ENCODE data around the gene SELENOS.

SELENOS gene

DNA sequence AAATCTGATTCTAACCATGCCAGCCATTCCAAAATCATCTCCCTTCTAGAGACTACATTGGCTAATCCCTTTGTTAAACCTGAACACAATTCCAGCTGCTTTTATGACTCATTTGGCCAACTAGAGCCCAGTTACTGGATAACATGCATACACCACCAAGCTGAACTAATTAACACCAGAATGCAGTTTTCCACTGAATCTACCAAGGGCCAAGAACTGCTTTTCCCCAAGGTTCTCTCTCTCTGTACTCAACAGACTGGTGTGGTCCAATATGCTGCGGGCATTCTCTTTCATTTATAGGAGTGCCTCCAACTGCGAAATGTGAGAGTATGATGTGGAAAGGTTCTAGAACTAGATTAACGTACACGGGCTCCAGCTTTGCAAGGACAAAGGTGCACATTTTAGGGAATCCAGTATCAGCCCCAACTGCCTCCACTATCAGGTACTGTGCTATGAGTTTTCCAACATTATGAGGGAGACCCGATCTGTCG is 26.9 kb downstream of the SELENOS start:
- DNase-seq, result no peak

DNA sequence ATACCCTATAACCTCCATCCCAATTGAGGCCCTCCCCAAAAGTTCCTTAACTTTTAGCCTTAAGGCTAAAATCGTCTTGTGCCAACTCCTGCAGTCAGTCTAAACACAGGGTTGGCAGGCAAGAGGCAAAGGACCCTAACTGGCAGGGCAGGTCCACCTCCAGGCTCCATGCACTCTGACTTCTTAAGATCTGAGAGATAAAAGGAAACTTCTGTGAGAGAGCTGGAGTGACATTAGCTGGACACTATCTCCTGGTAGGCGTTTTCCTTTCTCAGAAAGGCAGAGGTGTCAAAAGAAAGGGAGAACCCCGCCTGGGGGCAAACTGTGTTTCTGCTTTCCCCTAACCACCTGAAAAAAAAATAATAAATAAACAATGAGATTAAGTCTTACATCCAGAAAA is 29.0 kb downstream of the SELENOS start:
- no peak for DNase-seq

DNA sequence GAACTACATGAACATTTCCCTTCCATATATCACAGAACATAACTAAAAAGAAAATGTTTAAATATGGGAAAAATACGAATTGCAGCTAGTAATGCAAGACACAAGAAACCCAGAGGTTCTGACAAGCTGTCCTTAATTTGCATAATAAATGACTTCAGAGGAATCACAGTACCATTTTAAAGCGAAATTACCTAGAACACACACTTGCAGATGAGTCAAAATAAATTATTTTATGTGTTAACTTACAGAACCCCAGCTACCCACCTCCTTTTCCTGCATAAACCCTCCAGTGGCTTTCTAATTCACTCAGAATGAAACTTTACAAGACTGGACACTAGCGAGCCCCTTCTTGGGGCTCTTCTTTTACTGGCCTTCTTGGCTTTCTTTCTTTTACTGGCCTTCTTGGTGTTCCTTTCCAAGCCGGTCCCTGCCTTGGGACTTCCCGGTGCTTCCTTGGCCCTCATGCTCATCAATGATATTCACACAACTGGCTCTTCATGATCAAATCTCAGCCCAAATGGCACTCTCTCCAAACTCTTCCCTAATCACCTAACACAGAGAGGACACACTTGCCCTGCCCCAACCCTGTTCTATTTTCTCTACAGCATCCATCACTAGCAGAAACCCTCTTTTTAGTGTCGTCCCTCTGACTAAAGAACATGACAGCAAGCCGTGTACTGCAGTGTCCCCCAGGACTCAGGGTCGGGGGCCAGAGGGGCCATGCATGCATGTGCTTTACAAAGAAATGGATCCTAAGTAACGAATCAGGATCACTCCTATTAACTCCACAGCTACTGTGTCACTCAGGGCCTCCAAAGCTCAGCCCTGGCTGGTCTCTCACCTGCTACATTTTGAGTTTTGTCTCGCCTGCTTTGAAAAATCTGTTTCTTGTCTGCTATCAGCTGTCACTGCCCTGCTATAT is 30.2 kb downstream of the SELENOS start:
- DNase-seq, result no peak

DNA sequence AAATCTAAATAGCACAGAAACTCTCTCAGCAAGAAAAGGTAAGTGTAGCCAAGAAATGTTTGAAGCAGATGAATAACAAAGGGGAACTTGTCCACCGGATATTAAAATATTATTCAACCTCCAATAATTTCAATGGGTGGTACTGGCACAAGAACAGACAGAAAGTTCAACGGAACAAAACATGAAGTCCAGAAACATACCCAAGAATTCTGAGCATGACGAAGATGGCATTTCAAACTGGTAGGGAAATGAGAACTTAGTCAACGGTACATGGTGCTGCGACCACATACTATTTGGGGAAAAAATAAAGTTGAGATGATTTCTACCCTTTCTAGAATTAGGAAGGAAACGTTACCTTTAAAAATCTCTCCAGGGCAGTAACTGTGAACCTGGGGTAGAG is 30.9 kb downstream of the SELENOS start:
- no peak for DNase-seq

DNA sequence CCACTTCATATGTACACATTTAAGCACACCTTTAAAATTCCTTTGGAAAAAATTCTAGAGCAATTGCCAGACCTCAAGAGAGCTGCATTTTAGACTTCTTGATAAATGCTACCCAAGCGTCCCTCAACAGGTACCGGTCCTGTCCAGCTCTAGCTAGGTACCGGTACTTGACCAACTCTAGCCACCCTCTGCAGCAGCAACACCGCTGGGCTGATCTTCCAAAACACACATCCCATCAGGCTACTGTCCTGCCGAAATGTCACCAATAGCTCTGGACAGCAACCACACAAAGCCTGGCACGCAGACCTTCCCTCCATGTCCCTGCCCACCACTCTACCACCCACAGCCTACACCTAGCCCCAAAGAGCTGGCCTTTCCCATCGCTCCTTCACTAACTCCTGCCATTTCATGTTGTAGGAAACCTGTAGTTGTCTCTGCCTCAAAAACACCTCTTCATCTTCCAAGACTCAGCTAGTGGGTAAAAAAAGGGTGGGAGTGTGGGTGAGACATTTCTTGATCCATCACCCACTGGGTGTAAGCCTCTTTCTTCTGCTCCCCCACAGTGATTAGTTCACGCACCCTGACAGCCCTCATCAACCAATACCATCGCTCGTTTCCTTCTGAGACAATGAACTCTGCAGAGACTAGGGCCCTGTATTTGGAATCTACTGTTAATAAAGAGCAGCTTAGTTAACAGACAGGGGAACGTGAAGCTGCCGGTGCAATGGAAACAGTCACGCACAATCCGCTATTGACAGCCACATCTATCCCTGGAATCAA is 32.2 kb downstream of the SELENOS start:
- DNase-seq, result no peak

DNA sequence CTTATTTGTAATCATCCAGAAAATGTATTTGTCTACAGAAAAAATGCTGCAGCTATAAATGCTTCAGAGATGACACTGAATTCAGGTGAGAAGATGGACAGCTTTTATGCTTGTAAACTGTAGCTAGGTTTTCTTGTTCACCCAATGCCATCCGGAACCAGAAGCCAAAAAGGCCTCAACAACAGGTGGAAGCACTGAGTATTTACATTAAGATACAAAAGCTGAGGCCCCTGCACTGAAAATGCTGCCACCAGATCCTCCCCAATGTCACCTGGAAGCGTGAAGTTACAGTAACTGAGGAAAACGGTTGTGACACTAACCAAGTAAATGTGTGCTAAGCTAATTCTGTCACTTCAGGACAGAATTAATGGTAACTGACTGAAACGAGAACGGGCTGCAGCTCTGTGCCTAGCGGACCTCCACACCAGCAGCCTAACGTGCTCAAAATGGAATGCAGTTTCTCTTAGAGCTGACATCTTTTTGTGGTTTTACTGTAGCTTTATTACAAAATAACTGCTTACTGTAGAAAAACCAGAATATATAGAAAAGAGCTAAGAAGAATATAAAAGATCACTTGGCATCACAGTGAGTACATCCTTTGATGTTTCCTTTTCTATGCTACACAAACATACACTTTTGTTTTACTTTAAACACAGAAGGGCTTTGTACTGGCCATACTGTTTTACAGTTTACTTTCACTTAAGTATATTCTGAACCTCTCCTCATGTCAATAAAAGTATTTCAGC is 33.1 kb downstream of the SELENOS start:
- peak; percentile 31 for DNase-seq

DNA sequence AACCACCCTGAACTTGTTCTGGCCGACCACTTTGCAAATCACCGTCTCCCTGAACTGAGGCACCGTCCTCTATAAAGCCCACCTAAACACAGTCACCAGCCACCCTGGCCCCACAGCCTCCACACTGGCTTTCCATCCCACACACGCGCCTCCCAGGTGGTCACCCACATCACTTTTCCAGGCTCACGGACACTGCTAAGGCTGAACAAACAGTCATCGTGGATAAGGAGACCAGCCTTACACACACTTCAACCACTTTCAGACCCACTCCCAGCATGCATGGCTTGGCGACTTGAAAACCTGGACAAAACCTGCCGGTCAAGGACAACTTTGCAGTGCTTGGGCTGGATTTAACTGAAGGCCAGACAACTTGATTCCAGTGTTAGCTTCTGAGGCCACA is 33.9 kb downstream of the SELENOS start:
- DNase-seq, result no peak

DNA sequence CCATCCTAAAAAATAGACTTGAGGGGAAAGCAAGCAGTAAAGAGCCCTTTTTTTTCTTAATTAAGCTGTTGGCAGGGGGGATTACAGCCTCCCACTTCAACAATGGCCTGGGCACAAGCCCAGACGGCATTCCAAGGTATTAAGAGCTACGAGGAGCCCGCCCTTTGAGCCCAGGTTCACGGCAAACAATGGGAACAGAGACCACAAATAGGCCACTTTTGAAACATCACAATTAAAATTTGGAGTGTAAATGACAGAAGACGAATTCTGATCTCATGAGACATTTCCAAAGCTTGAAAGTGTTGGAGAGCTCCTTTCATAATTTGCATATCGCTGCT is 34.3 kb downstream of the SELENOS start:
- DNase-seq, result peak; percentile 44

DNA sequence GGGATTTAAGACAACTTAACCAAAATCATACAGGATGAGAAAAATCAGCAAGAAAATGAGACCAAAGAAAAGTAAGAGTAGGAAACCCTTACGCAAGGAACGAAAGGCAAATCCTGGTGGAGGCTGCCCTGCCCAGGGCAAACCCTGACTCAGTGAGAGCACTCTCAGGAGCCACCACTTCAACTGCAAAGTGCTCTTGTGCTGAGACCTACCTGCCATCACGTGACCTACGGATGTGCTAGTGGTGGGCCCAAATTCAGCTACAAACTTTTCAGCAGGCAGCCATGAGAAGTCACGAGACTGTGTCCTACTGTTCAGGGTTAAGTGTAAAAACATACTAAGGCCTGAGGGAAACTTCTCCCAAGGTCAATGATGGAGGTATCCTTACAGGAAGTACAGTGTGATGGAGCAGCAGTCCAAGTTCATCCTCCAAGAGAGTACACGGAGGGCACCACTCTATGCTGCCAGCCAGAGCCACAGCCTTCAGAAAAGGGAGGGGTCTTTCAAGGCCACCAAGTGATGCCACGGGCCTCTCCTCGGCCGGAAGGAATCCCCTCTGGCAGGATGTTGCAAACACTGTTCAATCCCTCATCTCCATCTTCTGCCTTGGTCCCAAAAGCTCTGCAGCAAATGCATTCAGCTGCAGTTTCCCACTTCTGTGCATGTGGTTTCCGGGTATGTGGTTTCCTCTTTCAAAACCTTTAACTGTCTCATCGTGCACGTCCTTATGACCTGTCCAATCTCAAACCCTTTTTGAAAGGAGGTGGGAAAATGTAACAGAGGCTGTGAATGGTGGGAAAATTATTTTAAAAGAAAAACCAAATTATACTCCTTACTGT is 34.9 kb downstream of the SELENOS start:
- DNase-seq, result peak; percentile 97

DNA sequence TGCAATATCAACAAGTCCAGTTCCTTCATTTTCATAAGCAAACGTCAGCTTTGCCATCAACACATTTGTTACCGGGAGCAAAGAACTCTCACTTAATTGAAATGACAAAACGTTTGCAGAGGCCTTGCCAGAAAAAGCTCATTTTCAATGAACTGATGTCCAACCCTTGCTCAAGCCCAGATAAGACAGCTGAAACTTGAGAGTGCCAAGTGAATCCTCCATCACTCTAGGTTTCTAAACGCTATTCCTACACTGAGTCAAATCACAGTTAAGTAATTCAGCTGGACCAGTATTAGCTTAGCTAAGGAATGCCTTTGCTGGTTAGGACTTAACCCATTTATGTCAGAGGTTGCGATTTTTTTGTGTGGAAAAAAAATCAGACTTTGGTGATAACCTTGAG is 36.9 kb downstream of the SELENOS start:
- DNase-seq, result no peak

DNA sequence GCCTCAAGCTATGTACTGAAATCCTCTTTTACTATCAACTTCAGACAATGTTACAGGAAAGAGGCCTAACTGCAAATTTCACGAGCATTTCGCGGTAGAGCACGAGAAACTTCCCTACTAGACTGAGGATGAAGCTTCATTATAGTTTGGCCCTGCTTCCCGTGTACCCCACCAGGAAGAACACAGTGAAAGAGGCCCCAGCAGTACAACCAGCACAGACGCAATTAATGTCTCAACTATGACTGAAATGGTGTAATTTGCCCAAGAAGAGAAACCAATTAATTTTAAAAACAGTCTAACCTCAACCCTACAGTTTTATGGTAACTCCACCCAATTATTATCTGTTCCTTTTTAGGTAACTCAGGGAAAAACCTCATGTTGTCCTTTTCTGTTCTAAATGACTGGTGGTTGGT is 37.6 kb downstream of the SELENOS start:
- peak; percentile 67 for DNase-seq

DNA sequence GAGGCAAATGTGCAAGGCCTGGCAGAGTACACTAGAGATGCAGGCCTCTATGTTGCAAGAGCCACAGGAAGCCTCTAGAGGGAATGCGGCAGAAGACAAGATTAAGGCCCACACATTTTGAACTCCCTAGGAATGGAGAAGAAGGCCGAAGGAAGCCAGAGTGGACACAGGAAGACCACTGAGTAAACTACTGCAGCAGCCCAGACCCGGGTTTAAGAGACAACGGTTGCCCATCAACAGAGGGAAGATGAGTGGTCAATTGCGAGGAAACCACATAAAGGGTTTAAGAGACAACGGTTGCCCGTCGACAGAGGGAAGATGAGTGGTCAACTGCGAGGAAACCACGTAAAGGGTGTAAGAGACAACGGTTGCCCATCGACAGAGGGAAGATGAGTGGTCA is 40.0 kb downstream of the SELENOS start:
- peak; percentile 92 for DNase-seq

DNA sequence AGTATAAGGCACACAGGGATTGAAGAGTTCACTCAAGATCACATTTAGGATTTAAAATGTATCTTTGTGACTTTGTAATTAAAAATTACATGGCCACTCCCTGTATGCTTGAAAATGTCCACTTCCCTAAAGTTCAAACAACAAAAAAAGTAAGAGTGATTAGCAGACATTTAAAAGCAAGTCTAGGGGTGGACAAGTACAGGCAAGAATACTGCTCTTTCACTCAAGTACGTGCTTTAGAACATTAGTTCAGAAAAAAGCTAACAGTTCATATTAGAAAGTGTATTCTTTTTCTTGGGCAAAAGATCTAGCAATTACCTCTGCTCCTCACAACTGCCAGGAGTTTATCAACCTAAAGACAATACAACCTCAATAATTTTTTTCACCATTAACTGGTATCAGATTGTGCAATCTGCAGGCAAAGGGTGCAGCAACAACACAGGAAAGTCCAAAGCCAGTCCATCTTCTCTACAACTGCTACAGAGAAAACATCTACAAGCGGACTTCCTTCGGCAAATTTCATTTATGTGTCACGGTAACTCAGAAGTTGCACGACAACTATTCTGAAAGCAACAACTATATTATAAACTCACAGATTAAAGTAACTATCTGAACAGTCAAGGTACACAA is 43.5 kb downstream of the SELENOS start:
- no peak for DNase-seq

DNA sequence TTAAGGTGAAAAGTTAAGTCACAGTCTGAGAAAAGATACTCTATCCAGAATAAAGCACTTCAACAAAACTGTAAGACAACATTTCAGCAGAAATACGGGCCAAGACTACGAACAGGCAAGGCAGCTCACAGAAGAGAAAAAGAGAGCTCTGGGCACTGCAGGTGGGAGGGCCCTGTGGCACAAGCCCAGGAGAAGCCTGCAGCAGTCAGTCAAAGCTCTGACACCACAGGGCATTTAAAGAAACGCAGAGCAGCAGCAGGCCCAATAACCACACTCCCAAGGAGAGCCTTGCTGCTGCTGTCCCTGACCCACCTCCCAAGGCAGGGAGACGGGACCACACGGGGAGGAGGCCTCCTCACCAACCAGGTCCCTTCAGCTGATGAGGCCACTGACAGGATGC is 44.6 kb downstream of the SELENOS start:
- no peak for DNase-seq

DNA sequence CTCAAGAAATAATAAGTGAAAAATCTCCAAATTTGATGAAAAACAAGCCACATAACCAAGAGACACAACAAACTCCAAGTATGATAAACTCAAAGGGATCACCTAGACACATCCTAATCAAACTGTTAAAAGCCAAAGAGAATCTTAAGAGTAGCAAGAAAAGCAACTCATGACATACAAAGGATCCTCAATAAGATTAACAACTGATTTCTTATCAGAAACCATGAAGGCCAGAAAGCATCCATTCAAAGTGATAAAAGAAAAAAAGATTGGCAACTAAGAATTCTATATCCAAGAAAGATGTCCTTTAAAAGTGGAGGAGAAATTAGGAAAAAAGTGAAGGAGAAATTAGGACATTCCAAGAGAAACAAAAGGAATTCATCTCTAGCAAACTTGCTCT is 49.0 kb downstream of the SELENOS start:
- DNase-seq, result no peak

DNA sequence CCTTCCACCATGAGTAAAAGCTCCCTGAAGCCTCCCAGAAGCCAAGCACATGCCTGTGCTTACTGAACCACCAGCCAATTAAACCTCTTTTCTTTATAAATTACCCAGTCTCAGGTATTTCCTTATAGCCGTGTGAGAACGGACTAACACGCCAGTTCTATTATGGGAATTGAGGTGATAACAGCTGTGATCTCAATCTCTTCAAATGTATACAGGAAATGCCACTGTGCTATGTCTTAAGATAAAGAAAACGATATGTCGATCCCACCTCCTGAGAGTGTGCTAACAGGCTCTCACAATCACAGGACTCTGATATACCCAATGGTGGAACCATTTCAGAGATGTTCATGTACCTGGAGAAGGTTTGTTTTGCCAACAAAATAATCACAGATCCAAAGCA is 51.6 kb downstream of the SELENOS start:
- no peak for DNase-seq

Measured in MV-4-11 (cell line).